Measurements from ENCODE around the gene ACAD8.
"Not testable (repeated sequence)": the region's sequence is repeated elsewhere in the genome, so short reads cannot be mapped to it uniquely, and the experiment has no call there.

The ACAD8 gene

GRCh38 chr11:134254433-134255183 lies 1.2 kb downstream of the ACAD8 start:
- no peak overlapping the region for H3K27ac ChIP-seq (ENCODE audit: low read depth, low read length)
- no peaks in the 10 kb centered on the region for H3F3A ChIP-seq (ENCODE audit: insufficient read depth)
- H3K79me2 ChIP-seq (ENCODE audit: insufficient read depth, low read length) = no peaks in the 10 kb centered on the region
- H3K4me2 ChIP-seq (ENCODE audit: low read depth, low read length, poor library complexity, severe bottlenecking) = peak overlapping the region; percentile 57
- no peak for TF ChIP-seq EZH2phosphoT487 (conservative IDR thresholded peaks at IDR 0.05; ENCODE audit: low read length)
- no peaks in the 10 kb centered on the region for H3K9me2 ChIP-seq (replicated peaks; ENCODE audit: insufficient read depth, low read length)
- no peaks in the 10 kb centered on the region for H3K27me3 ChIP-seq (ENCODE audit: low read length)
- H3K4me3 ChIP-seq (ENCODE audit: insufficient read depth, low read length, poor library complexity, severe bottlenecking) = peak overlapping the region; percentile 61
- no peaks in the 10 kb centered on the region for H3K36me3 ChIP-seq (ENCODE audit: low read length)
- no peaks in the 10 kb centered on the region for H4K20me1 ChIP-seq (ENCODE audit: low read depth, low read length)
- no peak overlapping the region for H2AFZ ChIP-seq (ENCODE audit: low read depth, low read length, severe bottlenecking)
- H3K9me3 ChIP-seq (ENCODE audit: insufficient read depth, low read length) = no peaks in the 10 kb centered on the region
- H3K9ac ChIP-seq (ENCODE audit: low read length) = no peak overlapping the region

DNA sequence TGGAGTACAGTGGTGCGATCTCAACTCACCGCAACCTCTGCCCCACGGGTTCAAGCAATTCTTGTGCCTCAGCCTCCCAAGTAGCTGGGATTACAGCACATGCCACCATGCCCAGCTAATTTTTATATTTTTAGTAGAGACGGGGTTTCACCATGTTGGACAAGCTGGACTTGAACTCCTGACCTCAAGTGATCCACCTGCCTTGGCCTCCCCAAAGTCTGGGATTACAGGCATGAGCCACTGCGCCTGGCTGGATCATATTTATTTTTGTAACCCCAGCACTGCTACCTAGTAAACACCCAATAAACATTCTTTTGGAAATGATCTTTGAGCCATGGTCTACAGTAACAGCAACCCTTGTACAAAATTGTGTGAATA lies 1.8 kb downstream of the ACAD8 start:
- H3K4me2 ChIP-seq (ENCODE audit: low read depth, low read length, poor library complexity, severe bottlenecking); H2AFZ ChIP-seq (ENCODE audit: low read depth, low read length, severe bottlenecking); H3F3A ChIP-seq (ENCODE audit: insufficient read depth): not testable (repeated sequence)

GRCh38 chr11:134257101-134257500 lies 3.7 kb downstream of the ACAD8 start:
- H3F3A ChIP-seq (ENCODE audit: insufficient read depth) = no peaks in the 10 kb centered on the region
- H3K9me2 ChIP-seq (replicated peaks; ENCODE audit: insufficient read depth, low read length) = no peaks in the 10 kb centered on the region
- no peaks in the 10 kb centered on the region for H3K9me3 ChIP-seq (ENCODE audit: insufficient read depth, low read length)
- H2AFZ ChIP-seq (ENCODE audit: low read depth, low read length, severe bottlenecking) = no peak overlapping the region
- no peaks in the 10 kb centered on the region for H4K20me1 ChIP-seq (ENCODE audit: low read depth, low read length)
- no peak overlapping the region for H3K4me3 ChIP-seq (ENCODE audit: insufficient read depth, low read length, poor library complexity, severe bottlenecking)
- no peak overlapping the region for H3K4me2 ChIP-seq (ENCODE audit: low read depth, low read length, poor library complexity, severe bottlenecking)
- no peak overlapping the region for H3K9ac ChIP-seq (ENCODE audit: low read length)
- no peaks in the 10 kb centered on the region for H3K36me3 ChIP-seq (ENCODE audit: low read length)
- no peaks in the 10 kb centered on the region for H3K27me3 ChIP-seq (ENCODE audit: low read length)
- no peaks in the 10 kb centered on the region for H3K79me2 ChIP-seq (ENCODE audit: insufficient read depth, low read length)
- no peak overlapping the region for H3K27ac ChIP-seq (ENCODE audit: low read depth, low read length)
- TF ChIP-seq EZH2phosphoT487 (conservative IDR thresholded peaks at IDR 0.05; ENCODE audit: low read length) = no peak

More for the DNA sequence above, 1.8 kb downstream of the ACAD8 start:
- not testable (repeated sequence) for H3K9ac ChIP-seq (ENCODE audit: low read length); H3K4me3 ChIP-seq (ENCODE audit: insufficient read depth, low read length, poor library complexity, severe bottlenecking); H3K9me3 ChIP-seq (ENCODE audit: insufficient read depth, low read length); H3K36me3 ChIP-seq (ENCODE audit: low read length); H3K27me3 ChIP-seq (ENCODE audit: low read length); H3K9me2 ChIP-seq (replicated peaks; ENCODE audit: insufficient read depth, low read length); H3K27ac ChIP-seq (ENCODE audit: low read depth, low read length); H3K79me2 ChIP-seq (ENCODE audit: insufficient read depth, low read length); H4K20me1 ChIP-seq (ENCODE audit: low read depth, low read length)

DNA sequence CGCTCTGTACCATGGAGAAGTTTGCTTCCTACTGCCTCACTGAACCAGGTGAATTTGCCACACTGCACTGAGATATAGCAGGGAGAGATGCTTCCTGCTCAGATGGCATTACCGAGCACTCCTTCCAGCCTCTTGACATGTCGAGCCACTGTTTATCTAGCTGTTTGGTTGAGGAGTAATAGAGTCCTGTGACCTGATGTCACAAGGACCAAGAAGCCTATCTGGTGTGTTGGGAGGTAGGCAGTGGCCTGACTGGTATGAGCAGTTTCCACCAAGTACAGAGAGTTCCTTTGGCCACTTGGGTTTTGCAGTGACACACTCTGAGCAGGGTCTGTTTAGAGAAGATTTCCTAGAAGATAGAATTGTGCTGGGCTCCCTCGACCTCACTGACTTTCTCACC lies 5.2 kb downstream of the ACAD8 start:
- H3K9ac ChIP-seq (ENCODE audit: low read length) = no peak overlapping the region
- H3K27ac ChIP-seq (ENCODE audit: low read depth, low read length) = no peak overlapping the region
- no peaks in the 10 kb centered on the region for H3K79me2 ChIP-seq (ENCODE audit: insufficient read depth, low read length)
- H3K9me3 ChIP-seq (ENCODE audit: insufficient read depth, low read length) = no peaks in the 10 kb centered on the region
- no peaks in the 10 kb centered on the region for H3K9me2 ChIP-seq (replicated peaks; ENCODE audit: insufficient read depth, low read length)
- H2AFZ ChIP-seq (ENCODE audit: low read depth, low read length, severe bottlenecking) = no peak overlapping the region
- H3K36me3 ChIP-seq (ENCODE audit: low read length) = no peaks in the 10 kb centered on the region
- H3F3A ChIP-seq (ENCODE audit: insufficient read depth) = no peaks in the 10 kb centered on the region
- no peaks in the 10 kb centered on the region for H4K20me1 ChIP-seq (ENCODE audit: low read depth, low read length)
- no peak overlapping the region for H3K4me2 ChIP-seq (ENCODE audit: low read depth, low read length, poor library complexity, severe bottlenecking)
- H3K27me3 ChIP-seq (ENCODE audit: low read length) = no peaks in the 10 kb centered on the region
- H3K4me3 ChIP-seq (ENCODE audit: insufficient read depth, low read length, poor library complexity, severe bottlenecking) = no peak overlapping the region
- TF ChIP-seq EZH2phosphoT487 (conservative IDR thresholded peaks at IDR 0.05; ENCODE audit: low read length) = no peak
- TF ChIP-seq, protein P1, sequence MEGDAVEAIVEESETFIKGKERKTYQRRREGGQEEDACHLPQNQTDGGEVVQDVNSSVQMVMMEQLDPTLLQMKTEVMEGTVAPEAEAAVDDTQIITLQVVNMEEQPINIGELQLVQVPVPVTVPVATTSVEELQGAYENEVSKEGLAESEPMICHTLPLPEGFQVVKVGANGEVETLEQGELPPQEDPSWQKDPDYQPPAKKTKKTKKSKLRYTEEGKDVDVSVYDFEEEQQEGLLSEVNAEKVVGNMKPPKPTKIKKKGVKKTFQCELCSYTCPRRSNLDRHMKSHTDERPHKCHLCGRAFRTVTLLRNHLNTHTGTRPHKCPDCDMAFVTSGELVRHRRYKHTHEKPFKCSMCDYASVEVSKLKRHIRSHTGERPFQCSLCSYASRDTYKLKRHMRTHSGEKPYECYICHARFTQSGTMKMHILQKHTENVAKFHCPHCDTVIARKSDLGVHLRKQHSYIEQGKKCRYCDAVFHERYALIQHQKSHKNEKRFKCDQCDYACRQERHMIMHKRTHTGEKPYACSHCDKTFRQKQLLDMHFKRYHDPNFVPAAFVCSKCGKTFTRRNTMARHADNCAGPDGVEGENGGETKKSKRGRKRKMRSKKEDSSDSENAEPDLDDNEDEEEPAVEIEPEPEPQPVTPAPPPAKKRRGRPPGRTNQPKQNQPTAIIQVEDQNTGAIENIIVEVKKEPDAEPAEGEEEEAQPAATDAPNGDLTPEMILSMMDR (IDR thresholded peaks at IDR 0.05; ENCODE audit: insufficient read depth, low read length, poor library complexity, severe bottlenecking) = no peak

DNA sequence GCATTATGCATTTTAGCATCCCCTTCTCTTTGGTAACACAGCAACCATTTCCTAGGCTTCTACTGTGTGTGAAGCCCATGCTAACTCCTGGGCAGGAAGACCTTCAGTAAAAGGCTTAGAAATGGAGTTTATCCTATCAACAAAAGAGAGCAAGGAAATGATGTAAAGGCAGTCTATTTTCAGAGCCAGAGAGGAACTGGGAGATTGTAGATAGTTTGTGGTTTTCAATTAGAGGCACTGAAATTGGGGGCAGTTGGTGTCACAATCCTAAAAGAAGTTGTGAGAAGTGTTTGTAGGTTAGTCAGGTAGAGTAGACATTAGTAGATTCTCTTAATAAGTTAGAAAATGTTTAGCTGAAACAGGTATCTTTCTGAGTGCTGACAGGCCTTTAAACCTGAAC lies 7.1 kb downstream of the ACAD8 start:
- TF ChIP-seq EZH2phosphoT487 (conservative IDR thresholded peaks at IDR 0.05; ENCODE audit: low read length) = no peak
- TF ChIP-seq, protein P1 (IDR thresholded peaks at IDR 0.05; ENCODE audit: insufficient read depth, low read length, poor library complexity, severe bottlenecking) = no peak
- Histone ChIP-seq H3K27ac (ENCODE audit: low read depth, low read length) (no peak overlapping the region), H3K4me3 (ENCODE audit: insufficient read depth, low read length, poor library complexity, severe bottlenecking) (no peak overlapping the region), H3K9me2 (replicated peaks; ENCODE audit: insufficient read depth, low read length) (no peaks in the 10 kb centered on the region), H3K36me3 (ENCODE audit: low read length) (no peaks in the 10 kb centered on the region), H3F3A (ENCODE audit: insufficient read depth) (no peaks in the 10 kb centered on the region), H4K20me1 (ENCODE audit: low read depth, low read length) (no peaks in the 10 kb centered on the region), H3K4me2 (ENCODE audit: low read depth, low read length, poor library complexity, severe bottlenecking) (no peak overlapping the region), H2AFZ (ENCODE audit: low read depth, low read length, severe bottlenecking) (no peak overlapping the region), H3K9me3 (ENCODE audit: insufficient read depth, low read length) (no peaks in the 10 kb centered on the region), H3K79me2 (ENCODE audit: insufficient read depth, low read length) (no peaks in the 10 kb centered on the region), H3K27me3 (ENCODE audit: low read length) (no peaks in the 10 kb centered on the region), H3K9ac (ENCODE audit: low read length) (no peak overlapping the region)
